Lung (tissue), 12 donors: Measurements from ENCODE around the gene GABRE. TPM values are rescaled to one million over a fixed set of nuclear protein-coding genes. Genes with fewer than 3 reads are reported as not detected.
A peak's percentile ranks its signal among the peaks of the same experiment; 100 is the strongest.

ENCODE experiments used
- ATAC-seq: fragments of 200-7000 bp; cut with Tn5 transposase; one replicate; pipeline ENCODE4 v1.9.1; 2020; ENCODE audit warnings: moderate number of reproducible peaks; ENCODE audit not compliant: insufficient read depth, low FRiP score
- DNase-seq, 3 donors: peaks; one replicate each; pipeline ENCODE4 v3.0.0-alpha.2; 2013 to 2017
- H3K27ac ChIP-seq, 2 donors: one replicate each; pipeline ENCODE4 v1.5.1; 2013; ENCODE audit warnings: mild to moderate bottlenecking in 2 of 2, moderate library complexity in 2 of 2, control low read depth in 1 of 2, inconsistent platforms in 1 of 2, low read depth in 1 of 2, low read length in 1 of 2
- H3K27me3 ChIP-seq, 3 donors: one replicate each; pipeline ENCODE4 v1.5.1; 2013; ENCODE audit warnings: low read length in 2 of 3; ENCODE audit not compliant: control insufficient read depth in 3 of 3, insufficient read depth in 3 of 3
- H3K36me3 ChIP-seq, 4 donors: one replicate each; pipeline ENCODE4 v1.5.1; 2013; ENCODE audit warnings: low read length in 4 of 4, mild to moderate bottlenecking in 1 of 4, moderate library complexity in 1 of 4; ENCODE audit not compliant: control insufficient read depth in 4 of 4, insufficient read depth in 4 of 4
- H3K4me1 ChIP-seq, 5 donors: one replicate each; pipeline ENCODE4 v1.5.1; 2013; ENCODE audit warnings: low read length in 5 of 5, mild to moderate bottlenecking in 2 of 5, moderate library complexity in 1 of 5; ENCODE audit not compliant: control insufficient read depth in 5 of 5, insufficient read depth in 5 of 5
- H3K4me3 ChIP-seq: one replicate; pipeline ENCODE4 v1.5.1; 2013; ENCODE audit warnings: mild to moderate bottlenecking, control low read depth, moderate library complexity
- H3K9ac ChIP-seq, 2 donors: one replicate each; pipeline ENCODE4 v1.5.1; 2013; ENCODE audit warnings: low read length in 2 of 2, control low read depth in 1 of 2; ENCODE audit not compliant: insufficient read depth in 1 of 2
- H3K9me3 ChIP-seq, 4 donors: one replicate each; pipeline ENCODE4 v1.5.1; 2013; ENCODE audit warnings: low read length in 3 of 4, mild to moderate bottlenecking in 1 of 4, moderate library complexity in 1 of 4; ENCODE audit not compliant: control insufficient read depth in 4 of 4, insufficient read depth in 3 of 4
- WGBS, 2 donors: extraction: QIAGEN DNeasy Blood & Tissue Kit; methylation state at CpG; one replicate each; pipeline ENCODE4 v1.1.7; 2013; 5-methylcytosine and 5-hydroxymethylcytosine counted together
- polyA plus RNA-seq, 2 donors: library from polyadenylated mRNA; stranded (reverse); fragments of 200-250 nt; gene quantifications; one replicate each; pipeline ENCODE4 v1.2.1, GENCODE V29; 2013
- total RNA-seq, 2 donors: library from RNA; depleted of rRNA in 1 of 2; stranded (reverse); fragments of >200 nt in 1 of 2; gene quantifications; one replicate each; pipeline ENCODE4 v1.2.1, GENCODE V29; 2014 to 2021
- TF ChIP-seq, protein P1 (sequence below): IDR thresholded peaks from 2 replicates; pipeline ENCODE4 v1.5.1; 2012; ENCODE audit warnings: mild to moderate bottlenecking; ENCODE audit errors: control extremely low read depth, extremely low read depth
- donor health status: control.
- donor health status: control.
- donor health status: Bipolar disorder and iron deficiency.
- donor health status: healthy.
- donor health status: DM: yes; HTN: yes; CAD: no.

Gene GABRE
- total and polyA plus RNA-seq, 4 donors, result 2.2 to 44.5 (median 21.0) TPM

DNA sequence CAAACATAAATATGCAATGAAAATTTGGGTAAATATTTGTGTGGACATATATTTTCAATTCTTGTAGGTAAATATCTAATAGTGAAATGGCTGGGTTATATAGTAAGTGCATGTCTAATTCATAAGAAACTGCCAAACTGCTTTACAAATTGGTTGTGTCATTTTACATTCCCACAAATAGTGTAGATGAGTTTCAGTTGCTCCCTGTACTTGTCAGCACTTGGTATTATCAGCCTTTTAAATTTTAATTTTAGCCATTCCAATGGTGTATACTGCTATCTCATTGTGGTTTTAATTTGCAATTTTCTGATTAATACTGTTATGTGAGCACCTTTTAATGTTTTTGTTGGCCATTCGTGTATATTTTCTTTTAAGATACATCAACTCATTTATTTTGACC is 23.1 kb upstream of the GABRE start:
- H3K27ac ChIP-seq, result no peak overlapping the region
- ATAC-seq (no peak), DNase-seq (no peak)
- TF ChIP-seq, protein P1, sequence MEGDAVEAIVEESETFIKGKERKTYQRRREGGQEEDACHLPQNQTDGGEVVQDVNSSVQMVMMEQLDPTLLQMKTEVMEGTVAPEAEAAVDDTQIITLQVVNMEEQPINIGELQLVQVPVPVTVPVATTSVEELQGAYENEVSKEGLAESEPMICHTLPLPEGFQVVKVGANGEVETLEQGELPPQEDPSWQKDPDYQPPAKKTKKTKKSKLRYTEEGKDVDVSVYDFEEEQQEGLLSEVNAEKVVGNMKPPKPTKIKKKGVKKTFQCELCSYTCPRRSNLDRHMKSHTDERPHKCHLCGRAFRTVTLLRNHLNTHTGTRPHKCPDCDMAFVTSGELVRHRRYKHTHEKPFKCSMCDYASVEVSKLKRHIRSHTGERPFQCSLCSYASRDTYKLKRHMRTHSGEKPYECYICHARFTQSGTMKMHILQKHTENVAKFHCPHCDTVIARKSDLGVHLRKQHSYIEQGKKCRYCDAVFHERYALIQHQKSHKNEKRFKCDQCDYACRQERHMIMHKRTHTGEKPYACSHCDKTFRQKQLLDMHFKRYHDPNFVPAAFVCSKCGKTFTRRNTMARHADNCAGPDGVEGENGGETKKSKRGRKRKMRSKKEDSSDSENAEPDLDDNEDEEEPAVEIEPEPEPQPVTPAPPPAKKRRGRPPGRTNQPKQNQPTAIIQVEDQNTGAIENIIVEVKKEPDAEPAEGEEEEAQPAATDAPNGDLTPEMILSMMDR, result no peak
- no peak overlapping the region for H3K4me3 ChIP-seq
- peaks cover 0 to 5% (median 0%) of the 10 kb centered on the region in 5 donors for H3K4me1 ChIP-seq
- no peaks in the 10 kb centered on the region for H3K9me3 ChIP-seq
- H3K9ac ChIP-seq, result no peak overlapping the region
- no peaks in the 10 kb centered on the region for H3K27me3 ChIP-seq
- WGBS, 2 donors, result 72 to 95% methylated on average over 1 of the region's 1 CpG
- H3K36me3 ChIP-seq, result no peaks in the 10 kb centered on the region

DNA sequence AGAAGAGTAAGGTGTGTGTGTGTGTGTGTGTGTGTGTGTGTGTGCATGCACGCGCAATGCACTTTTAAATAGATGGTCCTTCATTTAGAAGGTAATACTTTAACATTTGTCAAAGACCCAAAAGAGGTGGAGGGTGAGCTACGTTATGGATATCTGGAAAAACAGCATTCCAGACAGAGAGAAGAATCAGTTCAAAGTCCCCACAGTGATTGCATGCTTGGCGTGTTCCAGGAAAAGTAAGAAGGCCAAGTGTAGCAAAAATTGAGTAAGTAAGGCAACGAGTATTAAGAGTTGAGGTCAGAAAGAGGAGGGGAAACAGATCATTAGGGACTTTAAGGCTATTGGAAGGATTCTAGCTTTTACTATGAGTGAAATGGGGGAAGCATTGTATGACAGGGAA is 21.9 kb upstream of the GABRE start:
- 59 to 72% methylated on average over 5 of the region's 5 CpGs for WGBS, 2 donors
- Histone ChIP-seq H3K4me1 (peaks cover 0 to 5% (median 0%) of the 10 kb centered on the region in 5 donors), H3K36me3 (no peaks in the 10 kb centered on the region), H3K9me3 (no peaks in the 10 kb centered on the region), H3K9ac (no peak overlapping the region), H3K27me3 (no peaks in the 10 kb centered on the region), H3K27ac (no peak overlapping the region), H3K4me3 (no peak overlapping the region)
- ATAC-seq (no peak), DNase-seq (peak in 1 of 3 donors; percentile 36)
- TF ChIP-seq, protein P1, result no peak

DNA sequence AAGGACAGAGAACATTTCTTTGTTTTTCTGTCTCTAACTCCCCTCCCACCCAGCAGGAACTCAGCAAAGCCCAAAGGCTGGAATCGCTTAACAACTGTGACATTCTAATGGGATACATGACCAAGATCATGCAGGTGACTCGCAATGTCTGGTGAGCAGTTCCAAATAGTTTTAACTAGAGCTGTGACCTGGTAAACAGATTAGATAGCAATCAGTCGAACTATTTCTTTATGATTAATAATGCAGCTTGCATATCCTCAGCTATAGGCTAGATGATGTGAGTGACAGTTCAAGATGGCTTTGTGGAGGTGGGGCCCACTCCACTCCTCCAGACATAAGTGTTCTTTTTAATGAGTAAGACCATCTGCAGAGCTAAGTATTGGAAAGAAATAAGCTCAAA is 20.0 kb upstream of the GABRE start:
- Histone ChIP-seq H3K36me3 (no peaks in the 10 kb centered on the region), H3K9me3 (no peaks in the 10 kb centered on the region), H3K27me3 (no peaks in the 10 kb centered on the region), H3K4me1 (peaks cover 0 to 5% (median 0%) of the 10 kb centered on the region in 5 donors), H3K9ac (no peak overlapping the region), H3K27ac (no peak overlapping the region), H3K4me3 (no peak overlapping the region)
- TF ChIP-seq, protein P1, result no peak
- ATAC-seq, result no peak
- 80 to 86% methylated on average over 3 of the region's 3 CpGs for WGBS, 2 donors
- DNase-seq, result no peak

DNA sequence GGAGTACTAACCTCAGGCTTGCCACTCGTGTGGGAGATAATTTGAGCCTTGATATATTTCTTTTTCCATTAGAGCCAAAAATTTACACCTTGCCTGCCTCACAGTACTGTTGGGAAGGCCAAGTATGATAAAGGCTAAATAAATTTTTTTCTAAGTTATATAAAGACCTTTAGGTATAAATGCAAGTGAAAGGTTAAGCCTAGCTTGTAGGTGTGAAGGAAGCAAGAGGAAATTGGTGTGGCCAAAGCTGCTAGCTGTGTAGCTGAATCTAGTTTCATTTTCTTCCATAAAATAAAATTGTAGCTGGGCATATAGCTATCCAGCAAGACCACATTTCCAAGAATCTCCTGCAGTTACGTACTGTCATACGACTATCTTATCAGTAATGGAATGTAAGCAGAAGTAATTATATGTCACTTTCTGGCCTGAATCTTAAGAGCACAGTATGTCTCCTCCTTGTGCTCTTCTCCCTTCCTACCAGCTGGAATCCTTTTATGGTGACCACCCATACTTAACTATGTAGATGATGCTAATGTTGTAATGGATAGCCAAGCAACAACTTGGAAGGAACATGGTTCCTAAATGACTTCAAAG is 14.3 kb upstream of the GABRE start:
- ATAC-seq, result no peak

More for the DNA sequence above, 14.3 kb upstream of the GABRE start:
- H3K27me3 ChIP-seq, result no peaks in the 10 kb centered on the region
- DNase-seq, result peak in 1 of 3 donors; percentile 25
- no peak overlapping the region for H3K9ac ChIP-seq
- H3K27ac ChIP-seq, result no peak overlapping the region
- peaks cover 0 to 7% (median 0%) of the 10 kb centered on the region in 5 donors for H3K4me1 ChIP-seq
- TF ChIP-seq, protein P1, result no peak
- no peaks in the 10 kb centered on the region for H3K9me3 ChIP-seq
- H3K4me3 ChIP-seq, result no peak overlapping the region
- H3K36me3 ChIP-seq, result no peaks in the 10 kb centered on the region
- WGBS, 2 donors, result 65 to 89% methylated on average over 3 of the region's 3 CpGs
